OCI-LY3 (cell line): ENCODE data around the gene RAPSN.

Experiments used
- CTCF ChIP-seq: fragments of 200-600, 300-600 bp; sonication (generic); IDR thresholded peaks from 2 replicates; pipeline ENCODE4 v1.5.1; 2014; ENCODE audit warnings: antibody characterized with exemption, low read length, low read depth
- EZH2phosphoT487 ChIP-seq: fragments of 200-600 bp; shearing (Covaris generic); IDR thresholded peaks from 2 replicates; pipeline ENCODE4 v1.6.1; 2018; ENCODE audit warnings: antibody characterized with exemption, mixed run types, low read depth

GRCh38 chr11:47393163-47394049 lies 55.5 kb downstream of the RAPSN start:
- no peak for TF ChIP-seq CTCF
- no peak for TF ChIP-seq EZH2phosphoT487
